ENCODE results near the gene BTG2. TPM values are rescaled to one million over a fixed set of nuclear protein-coding genes. Genes with fewer than 3 reads are reported as not detected.

The BTG2 gene
- total and polyA plus RNA-seq, 2 donors: 58.6 to 464 TPM

- Histone ChIP-seq H3K36me3 (ENCODE audit: insufficient read depth) (no peaks in the 10 kb centered on the region), H3K4me1 (ENCODE audit: insufficient read depth) (no peaks in the 10 kb centered on the region), H3K4me3 (ENCODE audit: low read depth, low read length) (no peak overlapping the region), H3K27ac (ENCODE audit: low read depth) (no peak overlapping the region)
- DNase-seq (ENCODE audit: extremely low spot score): no peak
- 73% methylated on average over 10 of the region's 10 CpGs for WGBS
These were observed 23.3 kb upstream of the BTG2 start for GRCh38 chr1:203281851-203282661.

- 86% methylated on average over 11 of the region's 11 CpGs for WGBS
- H3K4me3 ChIP-seq (ENCODE audit: low read depth, low read length): no peak overlapping the region
- no peaks in the 10 kb centered on the region for H3K4me1 ChIP-seq (ENCODE audit: insufficient read depth)
- H3K27ac ChIP-seq (ENCODE audit: low read depth): no peak overlapping the region
- DNase-seq (ENCODE audit: extremely low spot score): no peak
- H3K36me3 ChIP-seq (ENCODE audit: insufficient read depth): no peaks in the 10 kb centered on the region
These were observed 22.4 kb upstream of the BTG2 start for GRCh38 chr1:203282720-203283542.

- WGBS: 96% methylated on average over 6 of the region's 6 CpGs
- DNase-seq (ENCODE audit: extremely low spot score): no peak
- H3K27ac ChIP-seq (ENCODE audit: low read depth): no peak overlapping the region
These were observed 21.7 kb upstream of the BTG2 start for GRCh38 chr1:203283597-203283996.

GRCh38 chr1:203284411-203285123 lies 20.8 kb upstream of the BTG2 start:
- Histone ChIP-seq H3K4me3 (ENCODE audit: low read depth, low read length) (no peak overlapping the region), H3K36me3 (ENCODE audit: insufficient read depth) (no peaks in the 10 kb centered on the region), H3K4me1 (ENCODE audit: insufficient read depth) (no peaks in the 10 kb centered on the region), H3K27ac (ENCODE audit: low read depth) (no peak overlapping the region)
- WGBS: 78% methylated on average over 11 of the region's 11 CpGs
- DNase-seq (ENCODE audit: extremely low spot score): no peak

More at GRCh38 chr1:203283597-203283996, 21.7 kb upstream of the BTG2 start:
- Histone ChIP-seq H3K4me1 (ENCODE audit: insufficient read depth) (no peaks in the 10 kb centered on the region), H3K4me3 (ENCODE audit: low read depth, low read length) (no peak overlapping the region), H3K36me3 (ENCODE audit: insufficient read depth) (no peaks in the 10 kb centered on the region)

GRCh38 chr1:203286161-203286984 lies 18.9 kb upstream of the BTG2 start:
- Histone ChIP-seq H3K27ac (ENCODE audit: low read depth) (peak overlapping the region; percentile 87), H3K36me3 (ENCODE audit: insufficient read depth) (no peaks in the 10 kb centered on the region), H3K4me1 (ENCODE audit: insufficient read depth) (no peaks in the 10 kb centered on the region), H3K4me3 (ENCODE audit: low read depth, low read length) (no peak overlapping the region)
- 69% methylated on average over 9 of the region's 9 CpGs for WGBS
- DNase-seq (ENCODE audit: extremely low spot score): no peak

GRCh38 chr1:203287109-203287893 lies 18.0 kb upstream of the BTG2 start:
- no peak for DNase-seq (ENCODE audit: extremely low spot score)
- Histone ChIP-seq H3K36me3 (ENCODE audit: insufficient read depth) (no peaks in the 10 kb centered on the region), H3K4me1 (ENCODE audit: insufficient read depth) (no peaks in the 10 kb centered on the region), H3K27ac (ENCODE audit: low read depth) (peak overlapping the region; percentile 87), H3K4me3 (ENCODE audit: low read depth, low read length) (no peak overlapping the region)
- WGBS: 66% methylated on average over 9 of the region's 9 CpGs

GRCh38 chr1:203287898-203288297 lies 17.4 kb upstream of the BTG2 start:
- Histone ChIP-seq H3K27ac (ENCODE audit: low read depth) (peak overlapping the region; percentile 87), H3K4me1 (ENCODE audit: insufficient read depth) (no peaks in the 10 kb centered on the region), H3K4me3 (ENCODE audit: low read depth, low read length) (no peak overlapping the region), H3K36me3 (ENCODE audit: insufficient read depth) (no peaks in the 10 kb centered on the region)
- WGBS: 85% methylated on average over 5 of the region's 5 CpGs
- no peak for DNase-seq (ENCODE audit: extremely low spot score)

GRCh38 chr1:203288400-203288799 lies 16.9 kb upstream of the BTG2 start:
- H3K4me1 ChIP-seq (ENCODE audit: insufficient read depth): no peaks in the 10 kb centered on the region

GRCh38 chr1:203289281-203289981 lies 15.9 kb upstream of the BTG2 start:
- no peaks in the 10 kb centered on the region for H3K36me3 ChIP-seq (ENCODE audit: insufficient read depth)
- no peaks in the 10 kb centered on the region for H3K4me1 ChIP-seq (ENCODE audit: insufficient read depth)
- DNase-seq (ENCODE audit: extremely low spot score): no peak
- no peak overlapping the region for H3K4me3 ChIP-seq (ENCODE audit: low read depth, low read length)
- peak overlapping the region; percentile 94 for H3K27ac ChIP-seq (ENCODE audit: low read depth)
- WGBS: 54% methylated on average over 12 of the region's 12 CpGs

More at GRCh38 chr1:203288400-203288799, 16.9 kb upstream of the BTG2 start:
- peak overlapping the region; percentile 87 for H3K27ac ChIP-seq (ENCODE audit: low read depth)
- WGBS: 82% methylated on average over 7 of the region's 7 CpGs
- no peak for DNase-seq (ENCODE audit: extremely low spot score)
- H3K4me3 ChIP-seq (ENCODE audit: low read depth, low read length): no peak overlapping the region
- no peaks in the 10 kb centered on the region for H3K36me3 ChIP-seq (ENCODE audit: insufficient read depth)

- DNase-seq (ENCODE audit: extremely low spot score): no peak
- Histone ChIP-seq H3K4me3 (ENCODE audit: low read depth, low read length) (no peak overlapping the region), H3K4me1 (ENCODE audit: insufficient read depth) (no peaks in the 10 kb centered on the region), H3K36me3 (ENCODE audit: insufficient read depth) (no peaks in the 10 kb centered on the region), H3K27ac (ENCODE audit: low read depth) (peak overlapping the region; percentile 94)
- 55% methylated on average over 2 of the region's 2 CpGs for WGBS
These were observed 15.4 kb upstream of the BTG2 start for GRCh38 chr1:203289982-203290260.

- Histone ChIP-seq H3K4me3 (ENCODE audit: low read depth, low read length) (no peak overlapping the region), H3K4me1 (ENCODE audit: insufficient read depth) (no peaks in the 10 kb centered on the region)
- 11% methylated on average over 31 of the region's 31 CpGs for WGBS
These were observed 14.8 kb upstream of the BTG2 start for GRCh38 chr1:203290261-203291089.

More at GRCh38 chr1:203290261-203291089, 14.8 kb upstream of the BTG2 start:
- peak overlapping the region; percentile 94 for H3K27ac ChIP-seq (ENCODE audit: low read depth)
- no peak for DNase-seq (ENCODE audit: extremely low spot score)
- no peaks in the 10 kb centered on the region for H3K36me3 ChIP-seq (ENCODE audit: insufficient read depth)
